ENCODE results near the gene TAS2R39.
"Not testable (repeated sequence)": the region's sequence is repeated elsewhere in the genome, so short reads cannot be mapped to it uniquely, and the experiment has no call there.

TAS2R39 gene

GRCh38 chr7:143183024-143183423 is at the start of gene TAS2R39:
TSS of gene TAS2R39 (plus strand) at chr7:143183419. CDS start at chr7:143183419, 0 bp downstream.
- no peak for DNase-seq (ENCODE audit: low read depth)

- DNase-seq (ENCODE audit: low read depth), result no peak
Observed at GRCh38 chr7:143147070-143147469, 36.1 kb upstream of the TAS2R39 start.

GRCh38 chr7:143148050-143148449 is 35.2 kb upstream of the TAS2R39 start:
- no peak for DNase-seq (ENCODE audit: low read depth)

GRCh38 chr7:143148651-143149050 is 34.6 kb upstream of the TAS2R39 start:
- DNase-seq (ENCODE audit: low read depth), result no peak

DNA sequence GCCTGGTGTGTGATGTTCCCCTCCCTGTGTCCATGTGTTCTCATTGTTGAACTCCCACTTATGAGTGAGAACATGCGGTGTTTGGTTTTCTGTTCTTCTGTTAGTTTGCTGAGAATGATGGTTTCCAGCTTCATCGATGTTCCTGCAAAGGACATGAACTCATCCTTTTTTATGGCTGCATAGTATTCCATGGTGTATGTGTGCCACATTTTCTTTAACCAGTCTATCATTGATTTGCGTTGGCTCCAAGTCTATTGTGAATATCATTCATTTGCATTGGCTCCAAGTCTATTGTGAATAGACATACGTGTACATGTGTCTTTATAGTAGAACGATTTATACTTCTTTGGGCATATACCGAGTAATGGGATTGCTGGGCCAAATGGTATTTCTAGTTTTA is 32.5 kb upstream of the TAS2R39 start:
- DNase-seq (ENCODE audit: low read depth), result not testable (repeated sequence)

GRCh38 chr7:143158617-143159016 is 24.6 kb upstream of the TAS2R39 start:
- not testable (repeated sequence) for DNase-seq (ENCODE audit: low read depth)

- DNase-seq (ENCODE audit: low read depth), result no peak
Observed at GRCh38 chr7:143171697-143172096, 11.5 kb upstream of the TAS2R39 start.

- peak; percentile 5 for DNase-seq (ENCODE audit: low read depth)
Observed at GRCh38 chr7:143172354-143172753, 10.9 kb upstream of the TAS2R39 start.

- DNase-seq (ENCODE audit: low read depth), result no peak
Observed at GRCh38 chr7:143176128-143176527, 7.1 kb upstream of the TAS2R39 start.

DNA sequence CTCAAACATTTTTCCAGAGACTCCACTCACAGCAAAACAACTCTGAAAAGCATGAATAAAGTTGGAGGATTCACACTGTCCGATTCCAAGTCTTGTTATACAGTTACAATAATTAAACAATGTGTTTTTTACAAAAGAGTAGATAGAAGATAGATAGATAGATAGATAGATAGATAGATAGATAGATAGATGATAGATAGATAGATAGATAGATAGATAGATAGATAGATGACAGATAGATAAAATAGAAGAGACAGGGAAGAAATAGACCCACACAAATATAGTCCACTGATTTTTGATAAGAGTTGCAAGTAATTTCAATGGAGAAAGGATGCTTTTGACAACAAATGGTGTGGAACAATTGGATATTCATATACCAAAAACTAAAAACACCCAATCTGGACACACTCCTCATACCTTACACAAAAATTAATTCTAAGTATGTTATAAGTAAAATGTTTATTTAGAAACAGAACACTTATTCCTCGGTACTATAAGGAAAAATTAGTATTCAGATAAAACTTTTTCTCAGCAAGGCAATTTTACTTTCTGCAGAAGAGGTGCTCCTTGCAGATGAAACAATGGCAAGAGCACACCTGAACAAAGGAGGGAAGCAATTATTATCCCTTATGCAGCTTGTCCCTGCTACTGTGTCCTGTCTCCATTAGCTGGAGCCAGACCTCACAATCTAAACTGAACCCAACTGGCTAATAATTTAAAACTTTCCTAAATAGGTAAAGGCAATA is 5.7 kb upstream of the TAS2R39 start:
- no peak for DNase-seq (ENCODE audit: low read depth)

GRCh38 chr7:143180771-143181170 is 2.4 kb upstream of the TAS2R39 start:
- not testable (repeated sequence) for DNase-seq (ENCODE audit: low read depth)

DNA sequence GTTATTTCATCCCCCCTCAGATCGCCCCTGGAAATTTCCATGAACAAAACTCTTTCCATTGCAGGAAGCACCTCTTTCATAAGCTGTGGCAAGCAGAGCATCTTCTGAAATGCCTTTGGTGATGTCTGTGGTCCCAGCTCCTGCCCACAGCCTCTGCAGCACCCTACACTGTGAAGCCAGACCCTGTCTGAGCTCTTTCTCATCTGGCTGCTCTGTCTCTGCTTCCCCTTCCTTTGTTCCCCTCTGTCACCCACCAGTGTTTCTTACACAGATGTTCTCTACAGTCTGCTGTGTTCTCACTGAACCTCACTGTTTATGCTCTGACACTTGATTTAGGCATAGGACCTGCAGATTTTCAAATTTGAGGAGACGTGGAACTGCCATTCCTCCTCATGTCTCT is 1.9 kb upstream of the TAS2R39 start:
- no peak for DNase-seq (ENCODE audit: low read depth)

DNA sequence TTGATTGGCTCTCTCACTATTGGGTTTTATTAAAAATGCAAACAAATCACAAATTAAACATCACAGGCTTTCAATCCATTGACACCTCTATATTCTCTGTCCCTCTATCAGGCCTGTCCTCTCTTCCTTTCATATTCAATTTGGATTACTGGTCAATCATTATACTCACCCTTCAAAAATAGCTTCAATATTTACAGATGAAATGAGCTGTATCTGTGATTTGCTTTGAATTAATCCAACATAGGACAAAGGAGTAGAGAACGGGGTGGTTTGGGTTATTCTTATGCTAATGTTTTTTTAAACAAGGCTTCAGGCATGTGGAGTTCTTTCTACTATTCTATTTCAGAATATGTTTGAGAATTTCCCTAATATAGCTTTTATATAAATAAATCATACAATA is 2.3 kb downstream of the TAS2R39 start:
- no peak for DNase-seq (ENCODE audit: low read depth)

GRCh38 chr7:143188994-143189393 is 5.8 kb downstream of the TAS2R39 start:
- DNase-seq (ENCODE audit: low read depth), result no peak

GRCh38 chr7:143193880-143194279 is 10.7 kb downstream of the TAS2R39 start:
- DNase-seq (ENCODE audit: low read depth), result no peak

DNA sequence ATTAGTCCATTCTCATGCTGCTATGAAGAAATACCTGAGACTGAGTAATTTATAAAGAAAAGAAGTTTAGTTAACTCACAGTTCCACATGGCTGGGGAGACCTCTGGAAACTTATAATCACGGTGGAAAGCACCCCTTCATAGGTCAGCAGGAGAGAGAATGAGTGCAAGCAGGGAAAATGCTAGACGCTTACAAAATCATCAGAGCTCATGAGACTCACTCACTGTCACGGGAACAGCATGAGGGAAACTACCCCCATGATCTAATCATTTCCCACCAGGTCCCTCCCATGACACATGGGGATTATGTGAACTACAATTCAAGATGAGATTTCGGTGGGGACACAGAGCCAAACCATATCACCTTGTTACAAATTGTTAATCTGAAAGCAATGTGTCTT is 15.8 kb downstream of the TAS2R39 start:
- DNase-seq (ENCODE audit: low read depth), result no peak

DNA sequence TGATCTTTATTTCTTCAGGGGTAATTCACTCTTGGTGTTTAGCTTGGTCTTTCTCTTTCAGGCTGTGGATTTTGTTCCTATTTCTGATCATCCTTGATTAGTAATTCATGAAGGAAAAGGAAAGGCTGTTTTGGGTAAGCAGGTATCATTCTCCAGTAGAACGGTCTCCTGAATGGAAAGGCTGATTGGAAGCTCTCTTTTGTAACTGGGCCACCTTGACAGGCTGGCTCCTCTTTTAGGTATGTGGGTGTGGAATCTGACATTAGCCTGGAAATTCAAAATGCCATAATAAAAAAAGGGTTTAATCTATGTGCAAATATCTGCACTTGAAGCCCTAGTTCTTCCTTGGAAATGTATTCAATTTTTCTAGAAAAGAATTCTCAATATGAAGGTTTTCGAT is 18.9 kb downstream of the TAS2R39 start:
- no peak for DNase-seq (ENCODE audit: low read depth)

GRCh38 chr7:143203386-143203785 is 20.2 kb downstream of the TAS2R39 start:
- no peak for DNase-seq (ENCODE audit: low read depth)

DNA sequence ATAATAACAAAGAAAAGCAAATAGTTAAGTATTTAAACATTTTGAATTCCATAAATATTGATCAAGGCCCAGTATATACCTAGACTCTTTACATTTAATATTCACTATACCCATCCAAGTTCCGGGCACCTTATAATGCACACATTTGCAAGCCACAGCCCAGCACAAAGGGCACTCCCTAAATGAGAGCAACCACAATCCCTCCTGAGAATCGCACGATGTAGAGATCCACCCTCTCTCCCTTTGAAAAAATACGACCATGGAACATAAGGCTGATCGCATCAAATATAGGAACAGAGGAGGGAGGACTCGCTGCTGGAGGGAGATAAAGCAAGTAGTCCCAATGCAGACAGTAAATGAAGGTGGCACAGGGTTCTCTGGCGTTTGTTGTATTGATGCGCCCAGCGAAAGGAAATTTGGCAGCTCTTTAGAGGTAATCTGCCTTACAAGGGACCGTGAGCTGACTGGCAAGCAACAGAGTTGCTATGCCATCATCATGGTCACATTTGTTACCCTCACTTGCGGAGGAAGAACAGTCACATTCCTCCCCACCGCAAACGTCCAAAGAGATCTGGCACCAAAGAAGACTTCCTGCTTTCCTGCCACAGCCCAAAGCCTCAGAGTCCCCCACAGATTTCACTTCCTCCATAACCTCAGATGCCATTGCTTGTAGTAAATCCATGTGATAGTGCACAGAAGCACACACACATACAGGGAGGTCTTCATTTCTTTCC is 22.5 kb downstream of the TAS2R39 start:
- DNase-seq (ENCODE audit: low read depth), result no peak

GRCh38 chr7:143210541-143210940 is 27.3 kb downstream of the TAS2R39 start:
- DNase-seq (ENCODE audit: low read depth), result no peak

DNA sequence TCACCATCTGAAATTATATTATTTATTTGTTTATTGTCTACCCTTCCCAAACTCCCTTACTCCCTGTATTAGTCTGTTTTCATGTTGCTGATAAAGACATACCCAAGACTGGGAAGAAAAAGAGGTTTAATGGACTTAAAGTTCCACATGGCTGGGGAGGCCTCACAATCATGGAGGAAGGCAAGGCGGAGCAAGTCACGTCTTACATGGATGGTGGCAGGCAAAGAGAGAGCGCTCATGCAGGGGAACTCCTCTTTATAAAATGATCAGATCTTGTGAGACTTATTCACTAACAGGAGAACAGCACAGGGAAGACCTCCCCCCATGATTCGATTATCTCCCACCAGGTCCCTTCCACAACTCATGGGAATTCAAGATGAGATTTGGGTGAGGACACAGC is 30.3 kb downstream of the TAS2R39 start:
- not testable (repeated sequence) for DNase-seq (ENCODE audit: low read depth)

DNA sequence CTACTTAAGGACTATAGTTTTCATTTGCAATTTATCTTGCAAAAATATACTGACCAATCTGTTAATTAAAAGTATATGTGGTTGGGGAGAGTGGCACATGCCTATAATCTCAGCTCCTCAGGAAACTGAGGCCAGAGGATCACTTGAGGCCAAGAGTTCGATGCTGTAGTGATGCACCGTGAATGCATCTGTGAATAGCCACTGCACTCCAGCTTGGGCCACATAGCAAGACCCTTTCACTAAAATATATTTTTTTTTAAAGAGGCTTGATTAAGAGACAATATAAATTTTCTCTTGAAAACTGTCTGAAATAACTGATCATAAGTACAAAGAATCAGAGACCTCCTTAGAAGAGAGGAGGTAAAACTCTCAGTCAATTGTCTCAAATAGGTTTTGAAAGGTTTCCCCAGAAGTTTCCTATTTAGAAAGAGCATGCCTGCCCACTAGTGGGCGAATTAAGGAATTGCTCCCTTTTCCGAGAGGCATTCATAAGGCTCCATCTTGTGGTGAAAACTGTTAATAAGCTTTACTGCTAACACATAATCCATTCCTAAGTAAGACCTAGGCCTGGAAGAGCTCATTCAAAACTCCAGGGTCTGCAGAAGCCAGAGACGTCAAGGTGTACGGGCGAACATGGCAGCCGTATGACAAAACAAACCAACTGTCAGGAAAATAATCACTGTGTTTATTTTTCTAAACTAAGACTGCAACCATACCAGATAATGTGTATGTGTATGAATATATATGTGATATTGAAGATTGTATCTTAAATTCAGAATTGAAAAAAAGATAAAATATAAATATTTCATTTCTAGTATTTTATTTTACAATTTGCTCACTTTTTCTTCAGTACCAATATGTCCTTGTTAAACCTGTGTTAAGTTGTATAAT is 31.8 kb downstream of the TAS2R39 start:
- DNase-seq (ENCODE audit: low read depth), result peak; percentile 89

DNA sequence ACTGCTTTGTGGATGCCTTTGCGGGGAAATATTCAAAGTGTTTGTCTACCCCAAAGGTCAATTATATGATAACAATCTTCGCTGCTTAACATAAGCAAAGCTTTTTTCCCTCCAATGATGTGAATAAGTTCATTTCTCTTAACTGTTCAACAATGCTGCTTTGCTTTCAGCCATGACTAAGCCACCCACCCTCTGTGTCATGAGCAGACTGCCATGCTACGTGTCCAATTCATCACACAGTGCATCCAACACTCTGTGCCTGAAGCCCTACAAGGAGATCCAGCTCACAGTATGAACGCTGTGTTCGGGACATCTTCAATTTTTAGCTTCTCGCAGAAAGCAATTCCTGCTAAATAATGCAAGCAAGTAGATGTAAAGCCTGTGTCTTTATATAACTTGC is 32.9 kb downstream of the TAS2R39 start:
- no peak for DNase-seq (ENCODE audit: low read depth)
